Esophagus squamous epithelium (tissue), 5 donors: Measurements from ENCODE around the gene OSBPL5. TPM values are rescaled to one million over a fixed set of nuclear protein-coding genes. Genes with fewer than 3 reads are reported as not detected.

Experiments
- DNase-seq: peaks from one replicate; lab custom pipeline; 2025; lab: John Stamatoyannopoulos, UW
- H3K27ac ChIP-seq, 4 donors: fragments of 200-600 bp; sonication (generic); one replicate each; pipeline ENCODE4 v1.5.1; 2016 to 2019; ENCODE audit warnings: mild to moderate bottlenecking in 1 of 4
- H3K27me3 ChIP-seq, 4 donors: fragments of 200-600 bp; sonication (generic); 1 replicate in 3 of 4; 2 replicates in 1 of 4; pipeline versions ENCODE4 v1.5.1 to v1.6.0; 2017 to 2021; ENCODE audit warnings: antibody characterized with exemption in 1 of 4
- H3K36me3 ChIP-seq, 3 donors: fragments of 200-600 bp; sonication (generic); one replicate each; pipeline ENCODE4 v1.5.1; 2016 to 2019
- H3K4me1 ChIP-seq, 3 donors: fragments of 200-600 bp; sonication (generic); one replicate each; pipeline ENCODE4 v1.5.1; 2017 to 2019
- H3K4me3 ChIP-seq, 4 donors: fragments of 200-600 bp; sonication (generic); 1 replicate in 3 of 4; 2 replicates in 1 of 4; pipeline ENCODE4 v1.5.1; 2016 to 2019; ENCODE audit warnings: mild to moderate bottlenecking in 2 of 4, moderate library complexity in 1 of 4
- H3K9me3 ChIP-seq, 3 donors: fragments of 200-600 bp; sonication (generic); one replicate each; pipeline ENCODE4 v1.5.1; 2016 to 2019
- CTCF ChIP-seq, 6 experiments: fragments of 450-650 bp in 4 of 6; fragments of 200-600 bp in 2 of 6; sonication (generic) in 2 of 6; IDR thresholded peaks; one replicate each; pipeline ENCODE4 v1.5.1; 2016 to 2019; ENCODE audit warnings: antibody characterized with exemption in 6 of 6, mild to moderate bottlenecking in 4 of 6, moderate library complexity in 4 of 6
- POLR2A ChIP-seq, 4 donors: fragments of 450-650 bp; IDR thresholded peaks; one replicate each; pipeline ENCODE4 v1.6.1; 2017; ENCODE audit warnings: antibody characterized with exemption in 4 of 4, mild to moderate bottlenecking in 4 of 4, moderate library complexity in 3 of 4
- WGBS, 2 donors: methylation state at CpG; one replicate each; pipeline ENCODE4 v1.1.5; 2018; 5-methylcytosine and 5-hydroxymethylcytosine counted together
- intact Hi-C: fragments of 100-400 bp; cut with DNase I; formaldehyde crosslinking; loops from one replicate; pipeline ENCODE4 v1.15.0; 2022
- total RNA-seq, 4 donors: library from RNA; depleted of rRNA; stranded (reverse); fragments of >200 nt; gene quantifications; one replicate each; pipeline ENCODE4 v1.1.0, GENCODE V29; 2016
- donor health status: DM: yes; HTN: yes; CAD: no.

Gene OSBPL5
- total RNA-seq, 4 donors from 2014 or later, result 11.9 to 30.9 (median 17.9) TPM

GRCh38 chr11:3043315-3043871 lies 121.7 kb downstream of the OSBPL5 start:
- 73% methylated on average over 5 of the region's 16 CpGs; no CpG with 5 or more reads in 1 of the 2 donors for WGBS, 2 donors
- no peak overlapping the region for H3K4me3 ChIP-seq
- DNase-seq, result no peak
- no peaks in the 10 kb centered on the region for H3K9me3 ChIP-seq
- intact Hi-C loops, result no loop called here
- H3K36me3 ChIP-seq, result peaks cover 0 to 85% (median 14%) of the 10 kb centered on the region in 3 donors
- H3K27ac ChIP-seq, result peak overlapping the region in 2 of 4 donors; percentile 22 to 27
- TF ChIP-seq POLR2A (IDR thresholded peaks at IDR 0.05) (no peak), CTCF (IDR thresholded peaks at IDR 0.05) (no peak)
- H3K27me3 ChIP-seq, result no peaks in the 10 kb centered on the region
- H3K4me1 ChIP-seq, result peaks cover 0 to 31% (median 9%) of the 10 kb centered on the region in 3 donors

- intact Hi-C loops, result no loop called here
- Histone ChIP-seq H3K4me1 (peaks cover 2 to 37% (median 11%) of the 10 kb centered on the region in 3 donors), H3K36me3 (peaks cover 0 to 89% (median 18%) of the 10 kb centered on the region in 3 donors), H3K4me3 (no peak overlapping the region), H3K27ac (peak overlapping the region in 2 of 4 donors; percentile 22 to 27), H3K27me3 (no peaks in the 10 kb centered on the region), H3K9me3 (no peaks in the 10 kb centered on the region)
- no peak for TF ChIP-seq CTCF (IDR thresholded peaks at IDR 0.05)
- TF ChIP-seq POLR2A (IDR thresholded peaks at IDR 0.05), result no peak
- WGBS, 2 donors, result 86% methylated on average over 7 to 10 of the region's 11 CpGs
- no peak for DNase-seq
Measured at GRCh38 chr11:3042496-3043314, 122.4 kb downstream of the OSBPL5 start.

- DNase-seq, result no peak
- Histone ChIP-seq H3K4me1 (peaks cover 8 to 45% (median 19%) of the 10 kb centered on the region in 3 donors), H3K36me3 (peaks cover 0 to 89% (median 25%) of the 10 kb centered on the region in 3 donors), H3K27ac (no peak overlapping the region), H3K4me3 (no peak overlapping the region), H3K27me3 (no peaks in the 10 kb centered on the region), H3K9me3 (no peaks in the 10 kb centered on the region)
- intact Hi-C loops, result no loop called here
- 77 to 89% methylated on average over 13 to 16 of the region's 17 CpGs for WGBS, 2 donors
- TF ChIP-seq POLR2A (IDR thresholded peaks at IDR 0.05) (no peak), CTCF (IDR thresholded peaks at IDR 0.05) (no peak)
Measured at GRCh38 chr11:3041699-3042441, 123.2 kb downstream of the OSBPL5 start.

- H3K36me3 ChIP-seq, result peaks cover 7 to 89% (median 33%) of the 10 kb centered on the region in 3 donors
- TF ChIP-seq POLR2A (IDR thresholded peaks at IDR 0.05), result no peak
- TF ChIP-seq CTCF (IDR thresholded peaks at IDR 0.05), result no peak
- H3K27me3 ChIP-seq, result no peaks in the 10 kb centered on the region
- DNase-seq, result no peak
- 84 to 88% methylated on average over 9 of the region's 9 CpGs for WGBS, 2 donors
- intact Hi-C loops, result no loop called here
- no peak overlapping the region for H3K4me3 ChIP-seq
- H3K9me3 ChIP-seq, result no peaks in the 10 kb centered on the region
- H3K4me1 ChIP-seq, result peaks cover 8 to 46% (median 19%) of the 10 kb centered on the region in 3 donors
- H3K27ac ChIP-seq, result no peak overlapping the region
Measured at GRCh38 chr11:3040881-3041280, 124.2 kb downstream of the OSBPL5 start.
